Epithelial cell of proximal tubule (primary cell): Measurements from ENCODE around the gene C6orf89. TPM values are rescaled to one million over a fixed set of nuclear protein-coding genes. Genes with fewer than 3 reads are reported as not detected.
"Not testable (repeated sequence)": the region's sequence is repeated elsewhere in the genome, so short reads cannot be mapped to it uniquely, and the experiment has no call there.

Experiments
- DNase-seq: peaks from one replicate; pipeline ENCODE4 v3.0.0-alpha.2; 2011; ENCODE audit warnings: low read depth
- H3K4me3 ChIP-seq: 2 replicates; pipeline ENCODE4 v1.5.1; 2011; ENCODE audit warnings: low read depth, mild to moderate bottlenecking, low read length
- total RNA-seq: library from RNA; depleted of rRNA; stranded (reverse); fragments of >200 nt; gene quantifications from 2 replicates; pipeline ENCODE4 v1.2.3, GENCODE V29; 2015
- TF ChIP-seq, protein P1 (sequence below): conservative IDR thresholded peaks from 2 replicates; pipeline ENCODE4 v1.5.1; 2012; ENCODE audit warnings: low read depth, mild to moderate bottlenecking, low read length

The C6orf89 gene
- total RNA-seq, 1 donor from 2014 or later = 16.3 TPM

DNA sequence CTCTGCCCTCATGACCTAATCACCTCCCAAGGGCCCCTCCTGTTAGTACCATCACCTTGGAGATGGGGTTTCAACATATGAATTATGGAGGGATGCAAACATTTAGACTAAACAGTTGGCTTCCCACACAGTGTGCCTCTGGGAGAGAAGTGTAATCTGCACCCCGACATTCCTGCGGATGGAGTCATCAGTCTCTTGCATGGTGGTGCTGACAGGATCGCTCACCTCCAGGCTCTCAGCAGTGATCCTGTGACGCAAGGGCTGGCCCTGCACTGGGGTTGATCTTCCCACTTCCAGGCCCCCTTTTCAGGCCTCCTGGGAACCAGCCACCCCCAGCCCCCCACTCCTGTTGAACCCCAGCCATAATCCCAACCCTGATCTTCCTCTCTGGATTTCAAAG, 52.8 kb downstream of the C6orf89 start:
- H3K4me3 ChIP-seq = no peak overlapping the region
- TF ChIP-seq, protein P1, sequence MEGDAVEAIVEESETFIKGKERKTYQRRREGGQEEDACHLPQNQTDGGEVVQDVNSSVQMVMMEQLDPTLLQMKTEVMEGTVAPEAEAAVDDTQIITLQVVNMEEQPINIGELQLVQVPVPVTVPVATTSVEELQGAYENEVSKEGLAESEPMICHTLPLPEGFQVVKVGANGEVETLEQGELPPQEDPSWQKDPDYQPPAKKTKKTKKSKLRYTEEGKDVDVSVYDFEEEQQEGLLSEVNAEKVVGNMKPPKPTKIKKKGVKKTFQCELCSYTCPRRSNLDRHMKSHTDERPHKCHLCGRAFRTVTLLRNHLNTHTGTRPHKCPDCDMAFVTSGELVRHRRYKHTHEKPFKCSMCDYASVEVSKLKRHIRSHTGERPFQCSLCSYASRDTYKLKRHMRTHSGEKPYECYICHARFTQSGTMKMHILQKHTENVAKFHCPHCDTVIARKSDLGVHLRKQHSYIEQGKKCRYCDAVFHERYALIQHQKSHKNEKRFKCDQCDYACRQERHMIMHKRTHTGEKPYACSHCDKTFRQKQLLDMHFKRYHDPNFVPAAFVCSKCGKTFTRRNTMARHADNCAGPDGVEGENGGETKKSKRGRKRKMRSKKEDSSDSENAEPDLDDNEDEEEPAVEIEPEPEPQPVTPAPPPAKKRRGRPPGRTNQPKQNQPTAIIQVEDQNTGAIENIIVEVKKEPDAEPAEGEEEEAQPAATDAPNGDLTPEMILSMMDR = no peak
- no peak for DNase-seq

DNA sequence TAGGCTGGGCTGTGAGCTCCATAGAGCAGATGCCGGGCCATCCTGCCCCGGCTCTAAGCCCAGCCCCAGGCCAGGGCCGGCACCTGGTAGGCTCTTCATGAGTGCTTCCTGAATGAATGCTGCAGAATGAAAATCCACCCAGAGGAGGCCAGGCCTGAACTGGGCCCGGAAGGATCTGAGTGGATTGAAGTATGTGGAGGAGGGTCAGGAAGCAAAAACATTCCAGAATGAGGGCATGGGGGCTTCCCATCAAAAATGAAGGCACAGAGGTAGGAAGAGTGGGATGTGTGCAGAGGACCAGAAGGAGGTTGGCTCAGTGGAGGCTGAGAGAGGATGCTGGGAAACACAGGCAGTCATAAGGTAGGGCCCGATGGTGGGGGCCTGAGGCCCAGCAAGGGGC, 53.3 kb downstream of the C6orf89 start:
- not testable (repeated sequence) for DNase-seq, H3K4me3 ChIP-seq

DNA sequence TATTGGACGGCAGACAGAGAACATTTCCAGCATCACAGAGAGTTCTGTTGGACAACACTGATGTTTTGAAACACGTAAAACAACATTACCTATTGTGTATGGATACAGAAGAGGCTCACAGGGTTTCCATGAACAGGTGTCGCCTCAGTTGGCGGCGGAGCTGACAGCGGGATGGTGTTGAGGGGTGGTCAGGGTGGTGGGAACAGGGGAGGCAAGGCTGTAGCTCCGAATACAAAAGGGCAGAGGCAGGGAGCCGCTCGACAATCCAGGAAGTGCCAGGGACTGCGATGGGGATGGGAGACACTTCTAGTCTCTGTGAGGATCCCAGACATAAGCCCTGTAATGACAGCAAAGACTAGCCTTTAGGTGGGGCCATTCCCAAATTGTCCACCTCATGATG, 54.3 kb downstream of the C6orf89 start:
- DNase-seq = no peak
- H3K4me3 ChIP-seq = no peak overlapping the region
- TF ChIP-seq, protein P1 = no peak

DNA sequence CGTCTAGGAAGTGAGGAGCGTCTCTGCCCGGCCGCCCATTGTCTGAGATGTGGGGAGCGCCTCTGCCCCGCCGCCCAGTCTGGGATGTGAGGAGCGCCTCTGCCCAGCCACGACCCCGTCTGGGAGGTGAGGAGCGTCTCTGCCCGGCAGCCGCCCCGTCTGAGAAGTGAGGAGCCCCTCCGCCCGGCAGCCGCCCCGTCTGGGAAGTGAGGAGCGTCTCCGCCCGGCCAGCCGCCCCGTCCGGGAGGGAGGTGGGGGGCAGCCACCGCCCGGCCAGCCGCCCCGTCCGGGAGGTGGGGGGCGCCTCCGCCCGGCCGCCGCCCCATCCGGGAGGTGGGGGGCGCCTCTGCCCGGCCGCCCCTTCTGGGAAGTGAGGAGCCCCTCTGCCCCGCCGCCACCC, 55.8 kb downstream of the C6orf89 start:
- not testable (repeated sequence) for DNase-seq, H3K4me3 ChIP-seq

DNA sequence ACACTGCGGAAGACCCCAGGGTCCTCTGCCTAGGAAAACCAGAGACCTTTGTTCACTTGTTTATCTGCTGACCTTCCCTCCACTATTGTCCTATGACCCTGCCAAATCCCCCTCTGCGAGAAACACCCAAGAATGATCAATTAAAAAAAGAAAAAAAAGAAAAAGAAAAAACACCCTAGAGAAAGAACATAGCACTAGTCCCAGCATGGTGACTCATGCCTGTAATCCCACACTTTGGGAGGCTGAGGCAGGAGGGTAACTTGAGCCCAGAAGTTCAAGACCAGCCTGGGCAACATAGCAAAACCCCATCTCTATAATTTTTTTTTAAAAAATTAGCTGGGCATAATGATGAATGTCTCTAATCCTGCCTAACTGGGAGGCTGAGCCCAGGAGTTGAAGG, 56.6 kb downstream of the C6orf89 start:
- DNase-seq, H3K4me3 ChIP-seq: not testable (repeated sequence)

DNA sequence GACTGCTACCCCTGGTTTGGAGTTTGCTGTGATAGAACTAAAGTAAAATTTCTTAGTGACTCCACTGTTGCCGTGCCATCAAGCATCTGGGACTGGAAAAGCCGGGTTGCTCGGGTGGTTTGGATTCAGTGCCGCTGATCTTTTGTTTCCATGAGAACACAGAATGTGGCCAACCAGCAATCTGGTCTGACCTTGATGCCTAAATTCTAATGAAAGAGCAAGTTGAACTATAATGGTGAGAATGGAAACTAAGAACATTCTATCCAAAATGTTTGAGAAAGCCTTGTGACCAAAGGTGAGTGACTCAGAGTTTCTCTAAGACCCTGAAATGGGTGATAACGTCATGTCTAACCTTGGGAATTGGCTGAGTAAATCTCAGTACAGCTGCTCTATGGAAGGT, 58.9 kb downstream of the C6orf89 start:
- DNase-seq = no peak
- TF ChIP-seq, protein P1 = no peak
- no peak overlapping the region for H3K4me3 ChIP-seq

DNA sequence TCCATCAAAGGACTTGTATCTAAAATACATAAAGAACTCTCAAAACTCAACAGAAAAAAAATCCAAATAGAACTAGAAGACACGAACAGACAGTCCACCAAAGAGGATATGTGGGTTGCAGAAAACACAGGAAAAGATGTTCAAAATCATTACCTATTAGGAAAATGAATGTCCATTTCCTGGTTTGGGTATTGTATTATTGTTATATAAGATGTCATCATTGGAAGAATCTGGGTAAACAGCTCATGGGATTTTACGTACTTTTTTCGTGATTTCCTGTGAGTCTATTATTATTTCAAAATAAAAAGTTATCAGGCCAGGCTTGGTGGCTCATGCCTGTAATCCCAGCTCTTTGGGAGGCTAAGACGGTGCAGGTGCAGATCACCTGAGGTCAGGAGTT, 59.5 kb downstream of the C6orf89 start:
- DNase-seq = no peak
- TF ChIP-seq, protein P1 = no peak
- no peak overlapping the region for H3K4me3 ChIP-seq

DNA sequence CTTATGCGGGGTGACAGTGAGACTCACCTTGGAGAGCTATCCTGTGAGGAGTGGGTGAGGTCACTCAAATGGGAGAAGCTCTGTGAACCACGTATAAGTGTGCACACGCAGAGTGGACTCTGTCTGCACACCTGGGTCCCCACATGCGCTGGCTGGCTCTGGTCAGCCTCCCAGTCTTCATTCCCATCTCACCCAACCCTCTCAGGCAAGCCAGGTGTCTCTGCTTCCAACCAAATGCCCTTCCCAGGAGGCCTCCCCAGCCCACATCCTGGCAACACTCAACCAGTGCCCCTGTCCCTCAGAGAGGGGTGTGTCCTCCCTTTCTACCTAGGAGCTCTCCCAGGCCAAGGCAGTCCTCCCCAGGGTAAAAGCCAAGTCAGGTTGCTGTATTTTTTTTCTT, 60.8 kb downstream of the C6orf89 start:
- DNase-seq = no peak
- TF ChIP-seq, protein P1 = no peak

DNA sequence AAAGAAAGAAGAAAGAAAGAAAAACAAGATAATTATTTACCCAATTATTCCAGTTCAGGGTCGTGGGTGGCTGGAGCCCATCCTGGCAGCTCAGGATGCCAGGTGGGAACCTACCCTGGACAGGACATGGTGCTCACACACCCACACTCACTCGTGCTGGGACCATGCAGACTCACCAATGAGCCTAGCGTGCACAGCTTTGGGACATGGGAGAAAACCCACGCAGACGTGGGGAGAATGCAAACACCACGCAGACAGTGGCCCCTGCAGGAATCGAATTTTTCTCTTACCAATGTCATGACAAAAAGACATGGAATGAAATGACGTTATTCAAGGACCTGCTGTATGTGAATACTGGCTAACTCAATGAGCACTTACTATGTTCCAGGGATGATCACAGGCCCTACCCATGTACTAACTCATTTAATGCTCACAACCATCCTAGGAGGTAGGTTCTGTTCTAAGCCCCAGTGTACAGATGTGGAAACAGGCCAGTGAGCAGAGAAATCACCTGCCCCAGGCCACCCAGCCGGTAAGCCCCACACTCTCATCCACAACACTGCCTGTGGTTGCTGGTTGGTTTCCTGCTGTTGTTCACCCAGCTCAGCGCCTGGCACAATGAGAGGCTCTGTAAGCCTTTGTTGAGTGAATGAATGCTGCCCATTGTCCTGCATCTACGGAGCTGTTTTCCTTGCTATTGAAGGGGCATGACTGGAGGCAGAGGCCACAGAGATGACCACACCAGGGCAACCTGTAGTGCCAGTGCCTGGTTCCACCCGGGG, 62.0 kb downstream of the C6orf89 start:
- H3K4me3 ChIP-seq = no peak overlapping the region
- TF ChIP-seq, protein P1 = no peak
- no peak for DNase-seq

More for the DNA sequence above, 60.8 kb downstream of the C6orf89 start:
- H3K4me3 ChIP-seq = no peak overlapping the region

DNA sequence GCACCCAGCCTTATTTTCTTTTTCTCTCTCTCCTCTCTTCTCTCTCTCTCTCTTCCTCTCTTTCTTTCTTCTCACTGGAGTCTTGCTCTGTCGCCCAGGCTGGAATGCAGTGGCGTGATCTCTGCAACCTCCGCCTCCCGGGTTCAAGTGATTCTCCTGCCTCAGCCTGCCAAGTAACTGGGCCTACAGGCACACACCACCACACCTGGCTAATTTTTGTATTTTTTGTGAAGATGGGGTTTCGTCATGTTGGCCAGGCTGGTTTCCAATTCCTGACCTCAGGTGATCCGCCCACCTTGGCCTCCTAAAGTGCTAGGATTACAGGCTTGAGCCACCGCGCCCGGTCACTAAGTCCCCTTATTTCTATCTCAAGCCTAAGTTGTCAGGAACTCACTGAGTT, 63.3 kb downstream of the C6orf89 start:
- not testable (repeated sequence) for H3K4me3 ChIP-seq, DNase-seq
